ENCODE results near the gene ZBTB44.
"Not testable (repeated sequence)": the region's sequence is repeated elsewhere in the genome, so short reads cannot be mapped to it uniquely, and the experiment has no call there.

The ZBTB44 gene

DNA sequence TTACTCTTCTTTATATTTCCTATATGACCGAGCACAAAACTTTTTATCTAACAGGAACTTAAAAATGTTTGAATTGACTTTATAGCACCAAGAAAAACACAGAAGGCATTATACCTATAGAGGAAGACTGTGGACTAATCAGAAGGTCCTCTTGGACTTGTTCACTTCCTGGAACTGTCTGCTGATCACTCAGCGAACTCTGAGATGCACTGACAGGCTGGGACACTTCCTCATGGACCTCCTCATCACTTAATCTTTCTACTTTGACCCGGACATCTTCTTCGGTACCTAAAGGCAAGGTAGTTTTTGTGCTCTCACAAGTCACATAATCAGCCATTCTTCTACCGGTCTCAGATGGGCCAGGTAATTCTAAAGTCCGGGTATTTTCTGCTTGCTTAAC lies 54.0 kb downstream of the ZBTB44 start:
- Histone ChIP-seq H3K4me3 (ENCODE audit: low read depth, low read length) (no peak overlapping the region), H3K27me3 (ENCODE audit: control insufficient read depth, insufficient read depth, low read length) (no peaks in the 10 kb centered on the region), H2AFZ (no peak overlapping the region), H3K9me3 (ENCODE audit: control insufficient read depth, low read length) (no peaks in the 10 kb centered on the region), H3K79me2 (peaks cover 6% of the 10 kb centered on the region), H3K36me3 (ENCODE audit: control insufficient read depth, insufficient read depth, low read length) (no peaks in the 10 kb centered on the region), H3K27ac (no peak overlapping the region), H3K4me2 (ENCODE audit: low read length) (no peak overlapping the region), H3K4me1 (no peaks in the 10 kb centered on the region), H3K9ac (no peak overlapping the region)
- TF ChIP-seq, protein P1, sequence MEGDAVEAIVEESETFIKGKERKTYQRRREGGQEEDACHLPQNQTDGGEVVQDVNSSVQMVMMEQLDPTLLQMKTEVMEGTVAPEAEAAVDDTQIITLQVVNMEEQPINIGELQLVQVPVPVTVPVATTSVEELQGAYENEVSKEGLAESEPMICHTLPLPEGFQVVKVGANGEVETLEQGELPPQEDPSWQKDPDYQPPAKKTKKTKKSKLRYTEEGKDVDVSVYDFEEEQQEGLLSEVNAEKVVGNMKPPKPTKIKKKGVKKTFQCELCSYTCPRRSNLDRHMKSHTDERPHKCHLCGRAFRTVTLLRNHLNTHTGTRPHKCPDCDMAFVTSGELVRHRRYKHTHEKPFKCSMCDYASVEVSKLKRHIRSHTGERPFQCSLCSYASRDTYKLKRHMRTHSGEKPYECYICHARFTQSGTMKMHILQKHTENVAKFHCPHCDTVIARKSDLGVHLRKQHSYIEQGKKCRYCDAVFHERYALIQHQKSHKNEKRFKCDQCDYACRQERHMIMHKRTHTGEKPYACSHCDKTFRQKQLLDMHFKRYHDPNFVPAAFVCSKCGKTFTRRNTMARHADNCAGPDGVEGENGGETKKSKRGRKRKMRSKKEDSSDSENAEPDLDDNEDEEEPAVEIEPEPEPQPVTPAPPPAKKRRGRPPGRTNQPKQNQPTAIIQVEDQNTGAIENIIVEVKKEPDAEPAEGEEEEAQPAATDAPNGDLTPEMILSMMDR (IDR thresholded peaks at IDR 0.05), result no peak

DNA sequence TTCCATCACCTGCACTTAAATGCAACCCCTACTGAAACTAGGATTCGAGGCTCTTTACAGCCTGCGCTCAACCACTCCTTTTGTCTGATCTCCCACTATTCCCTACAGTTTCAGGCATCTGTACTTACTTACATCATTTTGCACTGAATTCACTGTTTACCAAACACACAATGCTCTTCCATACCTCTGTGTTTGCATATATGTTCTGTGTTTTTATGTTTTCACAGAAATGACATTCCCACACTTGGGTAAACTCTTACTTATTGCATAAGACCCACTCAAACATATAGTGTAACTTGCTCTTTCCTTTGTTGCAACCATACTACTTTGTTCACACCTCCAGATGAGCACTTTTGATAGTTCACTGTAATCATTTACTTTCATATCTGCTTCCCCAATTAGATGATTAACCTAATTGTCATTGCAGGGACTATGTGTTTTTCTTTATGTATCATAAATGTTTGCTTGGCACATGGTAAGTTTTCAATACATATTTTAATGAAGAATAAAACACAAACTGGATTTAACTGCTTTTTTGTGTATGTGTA lies 54.6 kb downstream of the ZBTB44 start:
- H3K4me2 ChIP-seq (ENCODE audit: low read length), result no peak overlapping the region
- TF ChIP-seq, protein P1 (IDR thresholded peaks at IDR 0.05), result no peak
- no peaks in the 10 kb centered on the region for H3K27me3 ChIP-seq (ENCODE audit: control insufficient read depth, insufficient read depth, low read length)
- H3K9ac ChIP-seq, result no peak overlapping the region
- no peak overlapping the region for H3K27ac ChIP-seq
- no peaks in the 10 kb centered on the region for H3K9me3 ChIP-seq (ENCODE audit: control insufficient read depth, low read length)
- no peaks in the 10 kb centered on the region for H3K4me1 ChIP-seq
- no peak overlapping the region for H2AFZ ChIP-seq
- peaks cover 5% of the 10 kb centered on the region for H3K79me2 ChIP-seq
- no peak overlapping the region for H3K4me3 ChIP-seq (ENCODE audit: low read depth, low read length)
- no peaks in the 10 kb centered on the region for H3K36me3 ChIP-seq (ENCODE audit: control insufficient read depth, insufficient read depth, low read length)

DNA sequence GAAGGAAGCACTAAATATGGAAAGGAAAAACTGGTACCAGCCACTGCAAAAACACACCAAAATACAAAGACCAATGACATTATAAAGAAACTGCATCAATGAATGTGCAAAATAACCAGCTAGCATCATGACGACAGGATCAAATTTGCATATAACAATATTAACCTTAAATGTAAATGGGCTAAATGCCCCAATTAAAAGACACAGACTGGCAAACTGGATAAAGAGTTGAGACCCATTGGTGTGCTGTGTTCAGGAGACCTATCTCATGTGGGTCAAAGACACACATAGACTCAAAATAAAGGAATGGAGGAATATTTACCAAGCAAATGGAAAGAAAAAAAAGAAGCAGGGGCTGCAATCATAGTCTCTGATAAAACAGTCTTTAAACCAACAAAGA lies 63.0 kb downstream of the ZBTB44 start:
- H2AFZ ChIP-seq; H3K79me2 ChIP-seq; H3K36me3 ChIP-seq (ENCODE audit: control insufficient read depth, insufficient read depth, low read length); H3K9me3 ChIP-seq (ENCODE audit: control insufficient read depth, low read length); H3K4me3 ChIP-seq (ENCODE audit: low read depth, low read length); H3K9ac ChIP-seq; H3K27me3 ChIP-seq (ENCODE audit: control insufficient read depth, insufficient read depth, low read length); H3K4me2 ChIP-seq (ENCODE audit: low read length); H3K4me1 ChIP-seq; H3K27ac ChIP-seq: not testable (repeated sequence)

DNA sequence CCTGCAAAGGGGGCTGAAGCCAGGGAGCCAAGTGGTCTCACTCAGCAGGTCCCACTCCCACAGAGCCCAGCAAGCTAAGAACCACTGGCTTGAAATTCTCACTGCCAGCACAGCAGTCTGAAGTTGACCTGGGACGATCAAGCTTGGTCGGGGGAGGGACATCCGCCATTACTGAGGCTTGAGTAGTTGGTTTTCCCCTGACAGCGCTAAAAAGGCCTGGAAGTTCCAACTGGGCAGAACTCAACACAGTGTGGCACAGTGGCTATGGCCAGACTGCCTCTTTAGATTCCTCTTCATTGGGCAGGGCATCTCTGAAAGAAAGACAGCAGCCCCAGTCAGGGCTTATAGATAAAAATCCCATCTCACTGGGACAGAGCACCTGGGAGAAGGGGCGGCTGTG lies 64.8 kb downstream of the ZBTB44 start:
- H3K4me2 ChIP-seq (ENCODE audit: low read length); H3K9me3 ChIP-seq (ENCODE audit: control insufficient read depth, low read length); H3K4me3 ChIP-seq (ENCODE audit: low read depth, low read length); H3K36me3 ChIP-seq (ENCODE audit: control insufficient read depth, insufficient read depth, low read length); H3K79me2 ChIP-seq; H3K9ac ChIP-seq; H2AFZ ChIP-seq; H3K4me1 ChIP-seq; H3K27ac ChIP-seq; H3K27me3 ChIP-seq (ENCODE audit: control insufficient read depth, insufficient read depth, low read length): not testable (repeated sequence)

DNA sequence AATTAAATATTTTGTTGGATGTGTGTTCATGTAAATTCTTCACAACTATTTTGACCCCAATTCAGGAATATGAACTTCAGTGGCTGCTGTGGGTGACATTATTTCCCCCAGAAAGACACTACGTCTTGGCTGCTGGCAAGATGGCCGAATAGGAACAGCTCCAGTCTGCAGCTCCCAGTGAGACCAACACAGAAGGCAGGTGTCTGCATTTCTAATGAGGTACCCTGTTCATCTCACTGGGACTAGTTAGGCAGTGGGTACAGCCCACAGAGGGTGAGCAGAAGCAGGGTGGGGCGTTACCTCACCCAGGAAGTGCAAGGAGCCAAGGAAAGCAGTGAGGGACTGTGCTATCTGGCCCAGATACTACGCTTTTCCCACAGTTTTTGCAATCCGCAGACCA lies 65.3 kb downstream of the ZBTB44 start:
- no peaks in the 10 kb centered on the region for H3K4me1 ChIP-seq

More for the DNA sequence above, 65.3 kb downstream of the ZBTB44 start:
- Histone ChIP-seq H3K27me3 (ENCODE audit: control insufficient read depth, insufficient read depth, low read length) (no peaks in the 10 kb centered on the region), H3K9ac (no peak overlapping the region), H3K79me2 (peaks cover 6% of the 10 kb centered on the region), H2AFZ (no peak overlapping the region), H3K9me3 (ENCODE audit: control insufficient read depth, low read length) (no peaks in the 10 kb centered on the region), H3K36me3 (ENCODE audit: control insufficient read depth, insufficient read depth, low read length) (no peaks in the 10 kb centered on the region), H3K4me3 (ENCODE audit: low read depth, low read length) (no peak overlapping the region), H3K4me2 (ENCODE audit: low read length) (no peak overlapping the region), H3K27ac (no peak overlapping the region)
- TF ChIP-seq, protein P1 (IDR thresholded peaks at IDR 0.05), result no peak
